CD4-positive, CD25-positive, alpha-beta regulatory T cell (primary cell): ENCODE results near the gene MMGT1. TPM values are rescaled to one million over a fixed set of nuclear protein-coding genes. Genes with fewer than 3 reads are reported as not detected.

ENCODE experiments used
- ATAC-seq, 2 donors: fragments of 150-1000 bp; cut with Tn5 transposase; one replicate each; pipeline ENCODE4 v1.10.0; 2021; ENCODE audit warnings: low read depth in 2 of 2, moderate number of reproducible peaks in 2 of 2, moderate library complexity in 1 of 2
- DNase-seq, 3 donors: peaks; one replicate each; pipeline versions ENCODE4 v3.0.0 to v3.0.0-alpha.2; 2012 to 2022; ENCODE audit warnings: mixed read lengths in 1 of 3
- H3K27ac ChIP-seq: one replicate; pipeline ENCODE4 v1.7.0; 2013; ENCODE audit warnings: mild to moderate bottlenecking, low read length; ENCODE audit not compliant: insufficient read depth, poor library complexity, severe bottlenecking
- H3K27me3 ChIP-seq: one replicate; pipeline ENCODE4 v1.7.0; 2013; ENCODE audit warnings: low read length; ENCODE audit not compliant: control insufficient read depth, insufficient read depth
- H3K36me3 ChIP-seq: one replicate; pipeline ENCODE4 v1.7.0; 2013; ENCODE audit warnings: mild to moderate bottlenecking, low read length, moderate library complexity; ENCODE audit not compliant: control insufficient read depth, insufficient read depth
- H3K4me1 ChIP-seq: 2 replicates; pipeline ENCODE4 v1.7.0; 2013; ENCODE audit warnings: mild to moderate bottlenecking, low read length; ENCODE audit not compliant: insufficient read depth, control insufficient read depth, poor library complexity, severe bottlenecking
- H3K4me3 ChIP-seq: one replicate; pipeline ENCODE4 v1.7.0; 2013; ENCODE audit warnings: low read depth, mild to moderate bottlenecking, low read length, moderate library complexity
- H3K9me3 ChIP-seq, 2 experiments: 1 replicate in 1 of 2; 2 replicates in 1 of 2; pipeline ENCODE4 v1.7.0; 2013; ENCODE audit warnings: low read length in 2 of 2, mild to moderate bottlenecking in 1 of 2, moderate library complexity in 1 of 2; ENCODE audit not compliant: control insufficient read depth in 2 of 2
- H3K27ac Mint-ChIP-seq, 3 donors: one replicate each; pipeline ENCODE4 v1.8.0; 2020 to 2022; ENCODE audit warnings: mild to moderate bottlenecking in 3 of 3, mixed read lengths in 3 of 3, moderate library complexity in 2 of 3
- H3K27me3 Mint-ChIP-seq: one replicate; pipeline ENCODE4 v1.8.0; 2022; ENCODE audit warnings: mild to moderate bottlenecking, mixed read lengths
- H3K36me3 Mint-ChIP-seq: one replicate; pipeline ENCODE4 v1.8.0; 2020; ENCODE audit warnings: mixed read lengths
- H3K4me1 Mint-ChIP-seq, 4 donors: one replicate each; pipeline ENCODE4 v1.8.0; 2020 to 2022; ENCODE audit warnings: mixed read lengths in 4 of 4, mild to moderate bottlenecking in 1 of 4
- H3K4me3 Mint-ChIP-seq, 4 donors: one replicate each; pipeline ENCODE4 v1.8.0; 2020 to 2022; ENCODE audit warnings: mild to moderate bottlenecking in 4 of 4, mixed read lengths in 4 of 4, moderate library complexity in 3 of 4
- H3K9me3 Mint-ChIP-seq, 7 donors: one replicate each; pipeline ENCODE4 v1.8.0; 2020 to 2022; ENCODE audit warnings: mixed read lengths in 7 of 7, mild to moderate bottlenecking in 3 of 7, moderate library complexity in 2 of 7
- polyA plus RNA-seq, 4 donors: library from polyadenylated mRNA; unstranded; fragments of 300-500 nt; fragmentation: Illumina TruSeq; gene quantifications; one replicate each; pipeline ENCODE4 v1.2.3, GENCODE V29; 2021
- total RNA-seq: library from RNA; stranded (reverse); gene quantifications from one replicate; pipeline ENCODE4 v1.2.3, GENCODE V29; 2022

MMGT1 gene
- total and polyA plus RNA-seq, 5 donors from 2014 or later = 9.6 to 31.0 (median 10.7) TPM

DNA sequence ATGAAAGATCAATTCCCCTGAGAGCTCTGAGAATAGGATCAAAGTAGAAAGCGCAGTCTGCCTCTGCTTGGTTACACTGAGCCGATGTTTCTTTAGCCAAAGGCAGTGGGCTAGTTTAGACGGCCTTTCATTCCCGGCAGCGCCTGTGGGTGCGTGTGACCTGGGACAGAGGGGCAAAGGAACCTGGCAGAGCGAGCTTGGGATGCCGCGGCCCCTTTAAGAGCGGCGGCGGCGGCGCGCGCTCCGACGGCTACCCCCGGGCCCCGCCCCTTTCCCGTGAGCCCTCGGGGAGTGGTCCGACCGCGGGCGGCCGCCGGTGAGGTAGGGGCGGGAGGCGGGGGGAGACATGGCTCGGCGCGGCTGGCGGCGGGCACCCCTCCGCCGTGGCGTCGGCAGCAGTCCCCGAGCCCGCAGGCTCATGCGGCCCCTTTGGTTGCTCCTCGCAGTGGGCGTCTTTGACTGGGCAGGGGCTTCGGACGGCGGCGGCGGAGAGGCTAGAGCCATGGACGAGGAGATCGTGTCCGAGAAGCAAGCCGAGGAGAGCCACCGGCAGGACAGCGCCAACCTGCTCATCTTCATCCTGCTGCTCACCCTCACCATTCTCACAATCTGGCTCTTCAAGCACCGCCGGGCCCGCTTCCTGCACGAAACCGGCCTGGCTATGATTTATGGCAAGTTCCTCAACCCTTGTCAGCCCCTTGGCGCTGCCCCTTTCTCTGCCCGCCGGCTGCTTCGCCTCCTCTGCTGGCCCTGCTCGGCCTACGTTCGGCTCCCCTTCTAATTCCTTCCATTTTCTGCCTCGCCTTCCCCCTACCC lies 11.6 kb upstream of the MMGT1 start, which contains the start of gene SLC9A6:
Gene SLC9A6, plus strand, starts transcription at position 279 of the 816 bp plus-strand sequence. Its CDS starts 224 bp downstream, at position 503.
- Histone ChIP-seq H3K27ac (peak within 1 kb of the TSS; percentile 74), H3K4me3 (peak within 1 kb of the TSS; percentile 87), H3K36me3 (no peaks in the 10 kb centered on the region), H3K4me1 (peaks cover 30% of the 10 kb centered on the region), H3K27me3 (no peaks in the 10 kb centered on the region), H3K9me3 (no peaks in the 10 kb centered on the region)
- Mint-ChIP-seq H3K27me3 (no peaks in the 10 kb centered on the region), H3K27ac (peak within 1 kb of the TSS; percentile 74 to 99 (median 88)), H3K9me3 (peaks cover 0 to 2% (median 0%) of the 10 kb centered on the region in 7 donors), H3K4me1 (peaks cover 17 to 63% (median 48%) of the 10 kb centered on the region in 4 donors), H3K4me3 (peak within 1 kb of the TSS; percentile 80 to 96 (median 90)), H3K36me3 (peaks cover 3% of the 10 kb centered on the region)
- ATAC-seq (peak; percentile 87 to 90), DNase-seq (peak; percentile 64 to 77 (median 71))

DNA sequence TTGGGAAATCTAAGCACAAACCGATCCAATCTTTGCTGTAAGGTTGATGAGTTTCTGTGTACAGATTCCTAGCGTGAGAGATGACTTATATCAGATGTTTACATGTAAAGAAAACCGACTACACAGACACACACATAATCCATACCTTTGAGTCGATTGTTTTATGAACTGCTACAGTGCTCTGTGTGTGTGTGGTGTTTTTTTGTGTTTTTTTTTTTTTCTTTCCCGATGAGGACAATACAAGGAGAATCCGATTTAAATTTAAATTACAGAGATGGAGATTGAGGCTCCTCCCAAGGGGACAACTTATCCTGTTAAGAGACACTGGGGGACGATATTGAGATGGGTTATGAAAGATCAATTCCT lies 11.0 kb upstream of the MMGT1 start:
- ATAC-seq = no peak
- Histone ChIP-seq H3K4me3 (peak overlapping the region; percentile 87), H3K27ac (peak overlapping the region; percentile 74), H3K36me3 (no peaks in the 10 kb centered on the region), H3K4me1 (peaks cover 30% of the 10 kb centered on the region), H3K9me3 (no peaks in the 10 kb centered on the region), H3K27me3 (no peaks in the 10 kb centered on the region)
- H3K27ac Mint-ChIP-seq = peak overlapping the region; percentile 74 to 99 (median 77)
- H3K4me3 Mint-ChIP-seq = peak overlapping the region; percentile 80 to 93 (median 86)
- no peaks in the 10 kb centered on the region for H3K27me3 Mint-ChIP-seq
- H3K4me1 Mint-ChIP-seq = peaks cover 17 to 63% (median 47%) of the 10 kb centered on the region in 4 donors
- no peak for DNase-seq
- peaks cover 3% of the 10 kb centered on the region for H3K36me3 Mint-ChIP-seq
- peaks cover 0 to 2% (median 0%) of the 10 kb centered on the region in 7 donors for H3K9me3 Mint-ChIP-seq

DNA sequence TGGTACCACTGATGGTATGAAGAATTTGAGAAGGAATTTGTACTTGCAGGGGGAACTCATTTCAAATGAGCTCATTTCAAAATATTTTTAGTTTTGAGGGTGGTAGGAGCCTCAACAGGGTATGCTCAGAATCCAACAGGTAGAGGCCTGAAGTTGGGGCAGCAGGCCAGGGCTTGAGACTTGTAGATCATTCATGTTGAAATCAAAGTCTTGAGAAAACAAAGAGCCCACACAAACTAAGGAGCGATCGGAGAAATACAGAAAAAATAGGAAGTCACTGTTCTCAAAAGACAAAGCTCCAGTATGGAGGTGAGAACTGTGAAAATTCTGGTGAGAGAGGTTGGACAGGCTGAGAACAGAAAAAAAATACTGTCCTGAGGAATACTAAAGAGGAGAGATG lies 10.5 kb upstream of the MMGT1 start:
- Mint-ChIP-seq H3K36me3 (no peaks in the 10 kb centered on the region), H3K9me3 (peaks cover 0 to 2% (median 0%) of the 10 kb centered on the region in 7 donors), H3K4me1 (peaks cover 17 to 58% (median 45%) of the 10 kb centered on the region in 4 donors), H3K27ac (peak overlapping the region; percentile 74 to 99 (median 77)), H3K4me3 (peak overlapping the region; percentile 80 to 93 (median 86)), H3K27me3 (no peaks in the 10 kb centered on the region)
- H3K27me3 ChIP-seq = no peaks in the 10 kb centered on the region
- H3K9me3 ChIP-seq = no peaks in the 10 kb centered on the region
- ATAC-seq = no peak
- H3K36me3 ChIP-seq = no peaks in the 10 kb centered on the region
- peak overlapping the region; percentile 74 for H3K27ac ChIP-seq
- H3K4me3 ChIP-seq = peak overlapping the region; percentile 87
- DNase-seq = no peak
- H3K4me1 ChIP-seq = peaks cover 30% of the 10 kb centered on the region

DNA sequence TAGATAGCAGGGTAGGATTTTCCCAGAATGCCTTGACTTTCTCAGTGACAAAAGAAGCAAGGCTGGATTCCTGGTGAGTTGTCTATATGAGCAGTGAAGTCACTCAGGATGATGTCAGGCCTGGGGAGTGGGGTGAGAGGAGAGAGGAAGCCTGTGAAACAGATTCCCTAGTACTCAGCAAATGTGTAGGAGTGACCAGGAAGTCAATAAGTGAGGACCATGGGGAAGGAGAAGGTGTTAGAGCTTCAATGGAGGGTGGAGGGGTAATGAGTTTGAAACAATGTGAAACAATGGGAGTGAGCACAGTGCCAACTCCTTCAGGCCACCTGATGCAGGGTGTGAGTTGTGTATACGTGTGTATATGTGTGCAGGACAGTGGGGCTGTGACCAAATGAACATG lies 9.1 kb upstream of the MMGT1 start:
- Mint-ChIP-seq H3K9me3 (peaks cover 0 to 2% (median 0%) of the 10 kb centered on the region in 7 donors), H3K36me3 (no peaks in the 10 kb centered on the region), H3K27me3 (no peaks in the 10 kb centered on the region), H3K27ac (peak overlapping the region; percentile 74 to 99 (median 82)), H3K4me3 (peak overlapping the region; percentile 76 to 87 (median 82)), H3K4me1 (peaks cover 16 to 54% (median 39%) of the 10 kb centered on the region in 4 donors)
- no peaks in the 10 kb centered on the region for H3K36me3 ChIP-seq
- H3K4me1 ChIP-seq = peaks cover 33% of the 10 kb centered on the region
- no peaks in the 10 kb centered on the region for H3K27me3 ChIP-seq
- H3K4me3 ChIP-seq = peak overlapping the region; percentile 87
- H3K27ac ChIP-seq = no peak overlapping the region
- no peaks in the 10 kb centered on the region for H3K9me3 ChIP-seq
- ATAC-seq (no peak), DNase-seq (no peak)

DNA sequence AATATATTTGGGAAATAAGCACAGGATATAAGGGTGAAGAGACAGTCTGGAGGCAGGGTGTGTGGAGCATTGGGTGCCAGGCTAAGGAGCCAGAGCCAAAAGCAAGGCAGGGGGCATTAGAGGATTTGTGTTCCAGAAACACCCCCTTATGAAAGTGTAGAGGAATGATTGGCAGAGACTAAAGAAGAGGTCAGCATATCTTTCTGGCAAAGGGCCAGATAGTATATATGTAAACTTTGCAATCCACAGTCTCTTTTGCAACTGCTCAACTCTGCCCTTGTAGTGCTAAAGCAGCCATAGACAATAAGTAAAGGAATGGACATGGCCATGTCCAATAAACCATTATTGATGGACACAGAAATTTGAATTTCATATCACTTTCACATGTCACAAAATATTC lies 7.9 kb upstream of the MMGT1 start:
- H3K9me3 ChIP-seq = no peaks in the 10 kb centered on the region
- Mint-ChIP-seq H3K36me3 (no peaks in the 10 kb centered on the region), H3K27ac (peak overlapping the region in 2 of 3 donors; percentile 15 to 94), H3K9me3 (peaks cover 0 to 2% (median 0%) of the 10 kb centered on the region in 7 donors), H3K27me3 (no peaks in the 10 kb centered on the region), H3K4me1 (peaks cover 16 to 55% (median 36%) of the 10 kb centered on the region in 4 donors), H3K4me3 (peak overlapping the region in 2 of 4 donors; percentile 39 to 79)
- H3K4me1 ChIP-seq = peaks cover 37% of the 10 kb centered on the region
- H3K4me3 ChIP-seq = no peak overlapping the region
- no peak for ATAC-seq
- no peak for DNase-seq
- H3K36me3 ChIP-seq = no peaks in the 10 kb centered on the region
- no peaks in the 10 kb centered on the region for H3K27me3 ChIP-seq
- no peak overlapping the region for H3K27ac ChIP-seq

DNA sequence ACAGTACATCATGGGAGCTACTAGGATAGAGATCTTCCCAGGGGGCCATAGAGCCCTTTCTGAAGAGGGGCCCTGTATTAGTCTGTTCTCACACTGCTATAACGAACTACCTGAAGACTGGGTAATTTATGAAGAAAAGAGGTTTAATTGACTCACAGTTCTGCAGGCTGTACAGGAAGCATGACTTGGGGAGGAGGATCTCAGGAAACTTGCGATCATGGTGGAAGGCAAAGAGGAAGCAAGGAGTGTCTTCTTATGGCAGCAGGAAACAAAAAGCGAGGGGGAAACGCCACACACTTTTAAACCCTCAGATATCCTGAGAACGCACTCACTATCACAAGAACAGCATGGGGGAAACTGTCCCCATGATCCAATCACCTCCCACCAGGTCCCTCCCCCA lies 7.2 kb upstream of the MMGT1 start:
- H3K27me3 Mint-ChIP-seq = no peaks in the 10 kb centered on the region
- peaks cover 16 to 53% (median 35%) of the 10 kb centered on the region in 4 donors for H3K4me1 Mint-ChIP-seq
- no peak overlapping the region for H3K4me3 ChIP-seq
- no peak for ATAC-seq
- no peaks in the 10 kb centered on the region for H3K36me3 Mint-ChIP-seq
- peaks cover 34% of the 10 kb centered on the region for H3K4me1 ChIP-seq
- peaks cover 0 to 2% (median 0%) of the 10 kb centered on the region in 7 donors for H3K9me3 Mint-ChIP-seq
- peak overlapping the region in 1 of 4 donors; percentile 39 for H3K4me3 Mint-ChIP-seq
- no peaks in the 10 kb centered on the region for H3K36me3 ChIP-seq
- no peaks in the 10 kb centered on the region for H3K27me3 ChIP-seq
- no peaks in the 10 kb centered on the region for H3K9me3 ChIP-seq
- peak overlapping the region in 1 of 3 donors; percentile 80 for H3K27ac Mint-ChIP-seq
- H3K27ac ChIP-seq = no peak overlapping the region
- DNase-seq = no peak

DNA sequence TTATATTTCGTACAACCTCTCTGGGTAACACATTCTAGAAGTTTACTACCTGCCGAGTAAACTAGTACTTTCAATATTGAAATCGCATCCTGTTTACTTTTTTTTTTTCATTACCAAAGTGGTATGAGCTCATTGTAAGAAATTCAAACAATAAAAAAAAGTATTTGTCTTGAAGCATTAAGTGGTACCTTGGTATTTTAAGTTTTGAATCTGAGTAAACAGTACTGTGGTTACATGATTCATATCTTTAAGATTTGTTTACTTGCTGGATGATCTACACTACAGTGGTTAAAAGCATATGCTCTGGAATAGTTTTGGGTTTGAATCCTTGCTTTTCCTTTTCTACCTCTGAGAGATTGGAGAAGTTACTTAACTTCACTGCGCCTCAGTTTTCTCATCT lies 3.8 kb upstream of the MMGT1 start:
- Histone ChIP-seq H3K9me3 (no peaks in the 10 kb centered on the region), H3K4me1 (peaks cover 24% of the 10 kb centered on the region), H3K36me3 (no peaks in the 10 kb centered on the region), H3K27me3 (no peaks in the 10 kb centered on the region), H3K4me3 (peak overlapping the region; percentile 48), H3K27ac (peak overlapping the region; percentile 65)
- peak; percentile 15 to 22 for ATAC-seq
- Mint-ChIP-seq H3K36me3 (no peaks in the 10 kb centered on the region), H3K4me1 (peaks cover 9 to 44% (median 21%) of the 10 kb centered on the region in 4 donors), H3K4me3 (peak overlapping the region in 3 of 4 donors; percentile 24 to 88 (median 63)), H3K9me3 (peaks cover 0 to 3% (median 0%) of the 10 kb centered on the region in 7 donors), H3K27me3 (no peaks in the 10 kb centered on the region), H3K27ac (peak overlapping the region; percentile 54 to 94 (median 81))
- peak in 2 of 3 donors; percentile 8 to 54 for DNase-seq
